GM21737 (cell line): Measurements from ENCODE around the gene LOXL1.

Source experiments
- ATAC-seq: cut with Tn5 transposase; IDR thresholded peaks from one replicate; pipeline ENCODE4 v1.9.1; 2021; ENCODE audit warnings: mild to moderate bottlenecking, moderate library complexity; ENCODE audit not compliant: unreplicated experiment

Gene LOXL1

DNA sequence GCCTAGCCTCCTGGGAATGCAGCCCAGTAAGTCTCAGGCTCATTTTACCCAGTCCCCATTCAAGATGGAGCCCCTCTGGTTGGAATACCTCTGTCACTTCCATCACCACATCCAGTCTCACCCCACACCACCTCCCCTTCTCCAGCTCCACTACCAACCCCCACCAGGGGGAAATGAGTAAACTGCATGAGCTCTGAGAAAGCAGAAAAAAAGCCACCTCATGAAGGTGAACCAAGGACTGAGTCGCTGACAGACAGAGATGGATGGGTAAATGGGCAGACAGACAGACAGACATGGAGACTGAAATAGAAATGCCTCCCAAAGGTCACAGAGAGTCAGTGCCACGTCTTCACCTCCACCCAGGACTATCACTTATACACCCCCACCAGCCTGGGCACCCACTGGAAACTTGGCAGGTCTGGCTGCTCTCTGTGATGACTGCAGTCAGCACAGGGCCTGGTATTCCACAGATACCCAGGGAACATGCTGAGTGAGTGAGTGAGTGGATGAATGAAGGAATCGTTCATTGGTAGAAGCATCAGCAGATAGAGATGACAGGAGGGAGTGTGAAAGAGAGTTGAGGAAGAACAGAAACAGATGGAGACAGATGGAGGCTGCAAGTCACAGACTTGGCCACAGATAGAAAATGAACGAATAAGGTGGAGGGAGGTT lies 4.9 kb upstream of the LOXL1 start:
- ATAC-seq, result no peak

- no peak for ATAC-seq
Observed at GRCh38 chr15:73922186-73923151, 3.8 kb upstream of the LOXL1 start.

GRCh38 chr15:73923156-73923487 lies 3.1 kb upstream of the LOXL1 start:
- no peak for ATAC-seq

DNA sequence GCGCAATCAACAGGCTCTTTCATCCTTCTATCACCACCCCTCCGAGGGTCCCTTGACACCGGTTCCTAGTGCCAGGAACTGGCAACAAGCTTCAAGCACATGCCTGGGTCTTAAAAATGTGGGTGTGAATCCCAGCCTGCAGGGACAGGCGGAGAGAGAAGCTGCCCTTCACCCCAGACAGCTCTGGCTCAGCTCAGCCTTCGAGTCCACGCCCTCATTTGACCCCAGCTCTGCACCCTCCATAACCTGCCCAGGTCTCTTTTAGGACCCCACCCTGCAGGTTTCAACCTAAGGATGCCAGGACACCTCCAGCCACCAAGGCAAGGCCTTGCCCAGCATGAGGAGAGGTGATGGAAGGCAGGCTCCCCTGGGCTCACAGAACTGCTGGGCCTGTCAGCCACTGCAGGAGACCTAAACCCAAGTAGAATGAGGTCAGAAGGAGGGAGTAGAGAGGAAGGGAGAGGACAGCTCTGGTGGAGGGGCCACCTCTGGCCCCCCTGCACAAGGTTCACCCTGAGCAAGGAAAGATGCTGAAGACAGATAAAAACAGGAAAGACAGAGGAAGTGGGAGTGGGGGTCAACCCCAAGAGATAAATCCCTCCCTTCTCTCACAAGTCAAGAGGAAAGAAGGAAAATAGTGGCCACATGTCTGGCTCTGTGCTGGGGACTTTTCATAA lies 2.6 kb upstream of the LOXL1 start:
- no peak for ATAC-seq

GRCh38 chr15:73924171-73924921 lies 1.9 kb upstream of the LOXL1 start:
- no peak for ATAC-seq

GRCh38 chr15:73925848-73926218 lies 429 bp upstream of the LOXL1 start:
- no peak for ATAC-seq

DNA sequence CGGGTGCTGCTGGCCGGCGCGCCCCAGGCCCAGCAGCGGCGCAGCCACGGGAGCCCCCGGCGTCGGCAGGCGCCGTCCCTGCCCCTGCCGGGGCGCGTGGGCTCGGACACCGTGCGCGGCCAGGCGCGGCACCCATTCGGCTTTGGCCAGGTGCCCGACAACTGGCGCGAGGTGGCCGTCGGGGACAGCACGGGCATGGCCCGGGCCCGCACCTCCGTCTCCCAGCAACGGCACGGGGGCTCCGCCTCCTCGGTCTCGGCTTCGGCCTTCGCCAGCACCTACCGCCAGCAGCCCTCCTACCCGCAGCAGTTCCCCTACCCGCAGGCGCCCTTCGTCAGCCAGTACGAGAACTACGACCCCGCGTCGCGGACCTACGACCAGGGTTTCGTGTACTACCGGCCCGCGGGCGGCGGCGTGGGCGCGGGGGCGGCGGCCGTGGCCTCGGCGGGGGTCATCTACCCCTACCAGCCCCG lies 777 bp downstream of the LOXL1 start:
- no peak for ATAC-seq

GRCh38 chr15:73927476-73928240 lies 1.4 kb downstream of the LOXL1 start:
- no peak for ATAC-seq

- ATAC-seq, result no peak
Observed at GRCh38 chr15:73928241-73928579, 1.9 kb downstream of the LOXL1 start.

DNA sequence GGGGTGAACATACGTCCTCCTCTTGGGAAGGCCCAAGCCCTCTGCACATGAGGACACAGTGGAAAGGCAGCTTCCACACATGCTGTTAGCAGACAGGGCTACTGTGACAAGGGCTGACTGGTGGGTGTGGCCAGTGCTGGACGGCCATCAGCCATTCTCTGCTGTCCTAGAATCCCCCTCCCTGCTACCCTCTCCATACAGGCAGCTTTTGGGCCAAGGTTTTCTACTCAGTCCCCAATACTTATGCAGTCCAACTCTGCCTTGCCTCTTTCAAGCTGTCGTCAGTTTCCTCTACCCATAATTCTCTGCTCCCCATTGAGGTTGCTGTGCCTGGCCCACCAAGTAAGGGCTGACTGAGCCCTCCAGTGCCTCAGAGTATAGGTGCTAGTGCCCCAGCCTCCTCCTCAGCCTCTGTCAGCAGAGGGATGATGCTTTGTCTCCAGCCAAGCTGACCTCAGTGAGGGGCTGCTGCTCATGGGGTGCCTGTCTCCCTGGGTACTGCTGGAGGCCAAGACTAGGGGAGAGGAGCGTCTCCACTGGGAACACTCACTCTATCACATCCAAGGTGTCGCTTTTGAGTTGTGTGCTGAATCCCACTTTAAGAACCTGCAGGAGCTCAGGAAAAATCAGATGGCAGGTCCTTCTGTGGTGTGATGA lies 2.8 kb downstream of the LOXL1 start:
- ATAC-seq, result no peak

- no peak for ATAC-seq
Observed at GRCh38 chr15:73930371-73930770, 4.1 kb downstream of the LOXL1 start.

DNA sequence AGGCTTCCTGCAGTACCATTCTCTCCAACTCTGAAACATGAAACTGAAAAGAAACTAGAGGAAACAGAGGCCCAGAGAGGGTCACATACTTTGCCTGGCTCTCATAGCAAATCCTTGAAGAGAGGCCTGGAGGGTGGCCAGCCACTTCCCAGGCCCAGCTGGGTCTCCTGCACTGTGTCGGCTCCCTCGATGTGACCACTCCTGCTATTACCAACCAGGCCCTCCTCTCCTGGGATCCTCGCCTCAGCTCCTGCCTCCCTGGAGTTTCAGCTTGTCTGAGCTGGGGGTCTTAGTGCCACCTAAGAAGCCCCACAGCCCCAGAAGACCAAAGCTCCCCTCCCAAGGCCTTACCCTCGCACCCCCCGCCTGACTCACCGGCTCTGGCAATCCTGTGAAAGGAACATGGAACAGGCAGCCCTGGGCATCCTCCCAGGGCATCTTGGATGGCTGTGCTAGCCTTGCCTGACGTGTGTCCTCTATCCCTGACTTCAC lies 4.6 kb downstream of the LOXL1 start:
- ATAC-seq, result no peak

GRCh38 chr15:73931441-73931840 lies 5.2 kb downstream of the LOXL1 start:
- ATAC-seq, result no peak

GRCh38 chr15:73932381-73933191 lies 6.3 kb downstream of the LOXL1 start:
- no peak for ATAC-seq

DNA sequence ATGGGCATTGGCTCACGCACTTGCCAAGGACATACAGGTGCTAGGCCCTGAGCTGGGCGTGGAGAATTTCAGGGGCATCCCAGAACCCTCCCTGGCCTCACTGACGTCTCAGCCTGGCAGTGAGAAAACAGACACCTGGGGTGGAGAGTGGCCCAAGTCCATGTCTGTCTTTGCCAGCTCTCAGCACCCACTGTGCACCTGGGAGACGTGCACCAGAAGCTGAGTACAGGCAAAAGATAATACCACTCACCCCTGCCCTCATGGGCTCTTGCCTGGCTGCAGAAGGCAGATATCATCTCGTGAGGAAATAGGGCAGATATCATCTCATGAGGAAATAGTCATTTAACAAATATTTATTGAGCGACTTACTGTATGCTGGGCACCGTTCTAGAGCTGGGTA lies 8.0 kb downstream of the LOXL1 start:
- ATAC-seq, result no peak

DNA sequence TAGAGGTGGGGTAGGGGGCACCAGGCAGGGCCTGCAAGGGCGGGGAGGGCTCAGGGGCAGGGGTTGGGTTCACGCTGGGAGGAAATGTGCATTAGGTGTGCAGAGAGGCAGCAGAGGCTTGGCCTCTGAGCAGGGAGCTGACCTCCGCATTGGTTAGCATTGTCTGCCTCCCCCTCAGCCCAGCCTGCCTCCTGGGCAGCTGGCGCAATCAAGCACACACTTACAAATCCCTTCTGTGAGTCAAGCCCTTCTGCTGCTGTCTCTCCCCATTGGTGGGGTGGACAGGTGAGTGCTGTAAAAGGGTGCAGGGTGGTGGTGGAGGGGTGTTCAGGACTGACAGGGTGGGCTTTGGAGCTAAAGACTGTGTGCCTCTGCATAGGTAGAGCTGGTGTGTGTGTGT lies 9.3 kb downstream of the LOXL1 start:
- no peak for ATAC-seq

DNA sequence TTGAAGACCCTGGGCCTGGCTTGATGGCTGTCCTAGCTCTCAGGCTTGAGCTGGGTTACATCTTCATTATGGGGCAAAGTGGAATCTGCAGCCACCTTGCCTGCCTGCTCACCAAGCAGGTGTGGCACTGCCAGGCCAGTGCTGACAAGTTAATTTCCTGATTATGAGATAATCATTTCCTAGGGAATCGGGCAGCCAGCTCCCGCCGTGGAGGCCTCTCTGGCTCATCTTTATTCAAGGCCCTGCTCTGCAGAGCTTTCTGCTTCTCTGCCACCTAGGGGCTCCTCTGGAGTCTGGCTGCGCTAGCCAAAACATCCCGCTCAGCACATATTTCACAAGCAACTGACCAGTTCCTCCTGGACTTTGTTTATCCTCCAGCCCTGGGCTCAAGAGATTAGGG lies 9.9 kb downstream of the LOXL1 start:
- no peak for ATAC-seq

DNA sequence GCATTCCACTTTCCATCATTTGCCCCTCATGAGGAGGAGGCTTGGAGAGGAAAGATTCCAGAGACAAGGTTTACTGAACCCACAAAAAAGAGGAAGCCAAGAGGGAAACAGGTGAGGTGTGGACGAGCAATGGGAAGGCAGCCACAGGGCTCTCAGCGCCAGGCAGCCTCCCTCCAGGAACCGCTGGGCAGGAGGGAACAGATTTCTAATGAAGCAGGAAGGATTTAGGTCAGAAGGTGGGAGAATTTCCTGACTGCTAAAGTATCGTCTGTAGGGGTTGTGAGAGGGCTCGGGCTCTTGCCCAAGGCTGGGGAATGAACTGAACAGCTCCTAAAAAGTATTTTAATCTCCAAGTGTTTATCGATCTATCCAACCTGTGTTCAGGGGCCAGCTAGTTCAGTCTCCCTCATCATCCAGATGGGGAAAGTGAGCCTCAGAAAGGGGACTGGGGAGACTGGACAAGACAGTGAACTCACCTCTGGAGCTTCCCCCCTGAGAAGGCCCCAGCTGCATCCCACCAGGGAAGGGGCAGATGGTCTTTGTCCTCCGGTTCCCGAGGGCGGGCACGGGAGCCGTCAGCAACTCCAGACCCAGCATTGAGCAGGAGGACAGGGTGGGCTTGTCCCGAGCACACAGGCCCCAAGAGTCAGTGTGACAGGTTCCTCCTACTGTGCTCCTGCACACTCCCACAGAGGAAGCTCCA lies 10.5 kb downstream of the LOXL1 start:
- ATAC-seq, result no peak
